Endometrial microvascular endothelial cells (primary cell): ENCODE measurements around the gene HSPA1L. TPM values are rescaled to one million over a fixed set of nuclear protein-coding genes. Genes with fewer than 3 reads are reported as not detected.

Experiments
- in situ Hi-C: cut with HindIII; loops from 2 replicates; pipeline ENCODE4 v1.10.0; 2017; ENCODE audit warnings: low sequenced_read_pairs, low pct_unique_long_range_greater_than_20kb; ENCODE audit errors: inconsistent ontology term
- total RNA-seq: library from RNA; depleted of rRNA; stranded (reverse); fragments of >200 nt; gene quantifications from one replicate; pipeline ENCODE4 v1.2.3, GENCODE V29; 2015; ENCODE audit errors: inconsistent ontology term

Gene HSPA1L
- total RNA-seq, 1 donor from 2014 or later: 0.65 TPM

DNA sequence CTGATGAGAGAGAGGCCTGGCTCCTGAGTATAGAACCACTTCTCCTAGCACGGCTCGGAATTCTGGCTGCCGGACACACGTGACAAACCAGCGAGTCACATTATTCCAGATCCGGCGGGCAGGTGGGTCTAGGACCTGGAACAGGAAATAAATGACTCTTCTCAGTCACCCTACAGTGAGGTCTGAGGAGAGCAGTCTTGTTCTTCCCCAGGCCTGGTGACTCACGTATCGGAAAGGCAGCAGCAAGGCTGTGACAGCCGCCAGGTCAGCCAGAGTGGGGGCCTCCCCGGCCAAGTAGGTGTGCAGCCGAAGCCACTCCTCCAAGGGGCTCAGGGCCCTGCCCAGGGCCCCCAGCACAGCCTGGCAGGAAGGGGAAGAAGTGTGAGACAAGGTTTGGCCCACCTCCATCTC, 22.3 kb downstream of the HSPA1L start:
- in situ Hi-C loops: no loop called here

DNA sequence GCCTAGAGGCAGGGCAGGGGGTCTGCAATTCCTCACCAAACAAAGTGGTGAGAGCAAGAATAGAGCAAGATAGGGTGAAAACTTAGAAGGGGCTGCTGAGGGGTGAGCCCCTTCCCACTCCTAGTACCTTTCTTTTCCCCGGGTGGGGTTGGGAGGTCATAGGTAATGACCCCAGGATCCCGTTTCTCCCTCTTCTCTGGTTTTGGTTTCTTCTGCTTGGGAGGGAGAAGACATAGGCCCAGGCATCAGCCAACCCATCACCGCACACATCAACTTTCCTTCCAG, 23.1 kb downstream of the HSPA1L start:
- in situ Hi-C loops: no loop called here

- in situ Hi-C loops: no loop called here
These were observed 23.6 kb downstream of the HSPA1L start for GRCh38 chr6:31791324-31792089.

- in situ Hi-C loops: no loop called here
These were observed 29.6 kb downstream of the HSPA1L start for GRCh38 chr6:31785475-31785874.

- in situ Hi-C loops: no loop called here
These were observed 30.8 kb downstream of the HSPA1L start for GRCh38 chr6:31784098-31784925.

- in situ Hi-C loops: no loop called here
These were observed 32.8 kb downstream of the HSPA1L start for GRCh38 chr6:31782126-31782855.

GRCh38 chr6:31781244-31782125, 33.6 kb downstream of the HSPA1L start:
- in situ Hi-C loops: no loop called here

GRCh38 chr6:31780507-31781243, 34.4 kb downstream of the HSPA1L start:
- in situ Hi-C loops: no loop called here

GRCh38 chr6:31779908-31780307, 35.2 kb downstream of the HSPA1L start:
- in situ Hi-C loops: no loop called here

- in situ Hi-C loops: no loop called here
These were observed 35.8 kb downstream of the HSPA1L start for GRCh38 chr6:31778999-31779885.

DNA sequence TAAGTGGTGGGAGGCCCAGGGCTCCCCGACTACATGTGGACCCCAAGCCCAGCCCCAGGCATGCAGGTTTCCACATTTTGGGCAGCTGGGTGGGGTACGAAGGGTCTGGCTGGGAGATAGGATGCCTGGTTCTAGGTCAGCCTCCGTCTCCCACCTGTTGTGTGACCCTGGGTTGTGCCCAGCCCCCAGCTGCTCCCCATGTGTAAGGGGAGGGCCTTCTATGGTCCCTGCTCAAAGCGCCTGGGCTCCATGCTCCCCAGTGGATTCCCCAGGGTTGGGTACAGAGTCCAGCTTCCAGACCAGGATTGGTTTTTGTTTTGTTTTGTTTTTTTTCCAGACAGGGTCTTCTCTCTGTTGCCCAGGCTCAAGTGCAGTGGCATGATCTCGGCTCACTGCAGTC, 36.9 kb downstream of the HSPA1L start:
- in situ Hi-C loops: no loop called here

DNA sequence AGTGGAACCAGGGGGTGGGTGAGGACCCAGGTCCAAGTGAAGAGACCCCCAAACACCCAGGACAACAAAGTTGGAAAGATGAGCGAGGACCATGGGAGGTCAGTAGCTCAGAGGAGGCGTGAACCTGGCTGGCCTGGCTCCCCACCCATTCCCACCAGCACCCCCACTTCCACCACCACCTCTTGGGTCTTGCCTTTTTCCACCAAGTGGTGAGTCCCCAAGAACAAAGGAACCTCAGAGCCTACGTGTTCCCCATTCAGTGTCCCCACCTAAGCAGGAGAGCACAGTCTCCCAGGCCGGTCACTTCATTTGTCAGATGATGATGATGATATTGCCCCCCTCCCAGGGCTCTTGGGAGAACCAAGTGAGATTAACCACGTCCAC, 37.4 kb downstream of the HSPA1L start:
- in situ Hi-C loops: no loop called here

DNA sequence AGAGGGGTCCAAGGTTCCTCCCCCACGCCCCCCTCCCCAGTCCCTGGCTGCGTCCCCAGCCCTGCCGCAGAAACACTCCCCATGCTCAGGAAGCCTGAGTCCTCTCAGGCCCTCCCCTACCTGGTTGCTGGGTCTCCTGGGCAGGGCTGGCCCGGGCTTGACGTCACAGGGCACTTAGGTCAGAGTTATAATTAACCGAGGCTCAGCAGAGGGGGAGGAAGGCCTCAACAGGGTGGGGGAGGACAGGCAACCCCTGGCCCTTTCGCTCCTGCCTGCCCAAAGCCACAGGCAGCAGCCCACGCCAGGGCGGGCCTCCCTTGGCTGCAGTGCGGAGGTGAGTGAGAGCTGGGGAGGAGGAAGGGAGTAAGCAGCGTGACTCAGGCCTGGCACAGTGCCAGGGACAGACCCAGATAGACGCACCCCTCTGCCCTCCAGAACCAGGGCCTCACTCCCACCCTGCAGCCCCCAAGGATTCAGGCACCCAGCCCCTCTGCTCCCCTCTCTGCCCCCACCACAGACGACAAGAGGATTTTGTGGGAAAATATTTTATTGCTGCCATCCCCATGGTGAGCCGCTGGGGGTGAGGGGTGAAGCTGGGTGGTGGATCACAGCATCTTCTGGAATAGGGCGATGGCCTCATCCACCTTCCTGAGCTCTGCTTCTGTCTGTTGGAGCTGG, 38.0 kb downstream of the HSPA1L start, which contains the start of gene VWA7:
Gene VWA7, minus strand, starts transcription at position 340 of the 678 bp plus-strand sequence. CDS start 549 bp downstream, outside the sequence.
- in situ Hi-C loops: no loop called here

- in situ Hi-C loops: no loop called here
These were observed 38.5 kb downstream of the HSPA1L start for GRCh38 chr6:31776485-31776988.

DNA sequence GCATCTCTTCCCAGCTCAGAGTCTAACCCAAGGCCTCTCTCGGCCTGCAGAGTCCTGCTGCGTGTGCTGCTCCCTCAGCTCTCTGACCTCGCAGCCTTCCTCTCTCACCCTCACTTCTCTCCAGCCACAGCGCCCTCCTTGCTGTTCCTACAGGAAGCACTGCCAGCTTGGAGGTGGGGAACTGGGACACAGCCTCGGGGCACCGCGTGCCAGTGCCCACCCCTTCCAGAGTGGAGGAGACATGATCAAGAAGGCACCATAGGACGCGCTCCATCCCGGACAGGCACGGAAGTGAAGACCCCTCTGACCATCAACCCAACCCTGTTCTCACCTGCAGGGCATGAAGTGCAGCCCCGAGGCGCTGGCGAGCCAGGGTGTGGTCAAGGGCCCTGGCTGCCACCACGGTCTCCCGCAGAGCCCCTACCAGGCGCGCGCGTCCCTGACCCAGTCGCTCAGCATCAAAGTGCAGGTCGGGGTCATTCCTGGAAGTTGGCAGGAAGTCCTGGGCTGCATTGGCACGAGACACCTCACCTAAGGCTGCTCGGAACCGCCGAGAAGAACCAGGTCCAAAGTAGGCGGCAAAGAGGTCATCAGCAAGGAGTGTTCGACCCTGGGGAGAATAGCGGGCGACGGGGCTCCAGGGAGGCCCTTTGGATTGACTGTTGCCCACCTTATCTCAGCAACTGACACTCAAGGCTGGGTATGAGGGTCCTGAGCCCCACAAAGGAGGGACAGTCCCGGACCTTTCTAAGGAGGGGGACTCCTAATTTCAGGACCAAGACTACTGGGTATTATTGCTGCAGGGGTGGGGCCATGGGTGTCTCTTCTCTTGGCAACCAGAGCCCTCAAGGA, 39.2 kb downstream of the HSPA1L start:
- in situ Hi-C loops: no loop called here

GRCh38 chr6:31775184-31775583, 39.9 kb downstream of the HSPA1L start:
- in situ Hi-C loops: no loop called here
